Neural crest cell (in vitro differentiated cells): Measurements from ENCODE around the gene ALG13. TPM values are rescaled to one million over a fixed set of nuclear protein-coding genes. Genes with fewer than 3 reads are reported as not detected.
A peak's percentile ranks its signal among the peaks of the same experiment; 100 is the strongest.
"Not testable (repeated sequence)": the region's sequence is repeated elsewhere in the genome, so short reads cannot be mapped to it uniquely, and the experiment has no call there.

ENCODE experiments used
- DNase-seq: peaks from one replicate; pipeline ENCODE4 v3.0.0; 2021; ENCODE audit warnings: low read depth, mixed read lengths, low spot score
- H3K27ac Mint-ChIP-seq: one replicate; pipeline ENCODE4 v1.8.0; 2021; ENCODE audit warnings: mild to moderate bottlenecking, mixed read lengths; ENCODE audit not compliant: unreplicated experiment
- H3K27me3 Mint-ChIP-seq: 2 replicates; pipeline ENCODE4 v1.8.0; 2021; ENCODE audit warnings: low read depth, mild to moderate bottlenecking, mixed read lengths
- H3K36me3 Mint-ChIP-seq: 2 replicates; pipeline ENCODE4 v1.8.0; 2021; ENCODE audit warnings: low read depth, mild to moderate bottlenecking, mixed read lengths
- H3K4me1 Mint-ChIP-seq: 2 replicates; pipeline ENCODE4 v1.8.0; 2021; ENCODE audit warnings: mixed read lengths
- H3K4me3 Mint-ChIP-seq: one replicate; pipeline ENCODE4 v1.8.0; 2021; ENCODE audit warnings: mild to moderate bottlenecking, mixed read lengths
- H3K9me3 Mint-ChIP-seq: 2 replicates; pipeline ENCODE4 v1.8.0; 2021; ENCODE audit warnings: mixed read lengths
- long read RNA-seq: library from polyadenylated mRNA; unstranded; transcript quantifications from one replicate; pipeline ENCODE4 v2.0.0, GENCODE V29; 2020
- total RNA-seq: library from RNA; stranded (reverse); gene quantifications from 2 replicates; pipeline ENCODE4 v1.2.1, GENCODE V29; 2021
- TF ChIP-seq, protein P1 (sequence below): fragments of 200-600 bp; sonication (generic); conservative IDR thresholded peaks from 2 replicates; pipeline ENCODE4 v1.5.0; 2021; ENCODE audit warnings: antibody characterized with exemption, mild to moderate bottlenecking

Gene ALG13
- total RNA-seq = 56.7 and 63.4 TPM in 2 replicates
- long read RNA-seq, transcript ALG13-202 (4 exons, 2,770 nt) = major isoform, 19 of 49 reads
- long read RNA-seq, transcript ALG13-207 (4 exons, 916 nt) = minor isoform, 14 of 49 reads
- long read RNA-seq, partial matches to known transcripts = 3 of 49 reads
- long read RNA-seq, other reads (novel, unspliced or antisense) = 5 of 49 reads

DNA sequence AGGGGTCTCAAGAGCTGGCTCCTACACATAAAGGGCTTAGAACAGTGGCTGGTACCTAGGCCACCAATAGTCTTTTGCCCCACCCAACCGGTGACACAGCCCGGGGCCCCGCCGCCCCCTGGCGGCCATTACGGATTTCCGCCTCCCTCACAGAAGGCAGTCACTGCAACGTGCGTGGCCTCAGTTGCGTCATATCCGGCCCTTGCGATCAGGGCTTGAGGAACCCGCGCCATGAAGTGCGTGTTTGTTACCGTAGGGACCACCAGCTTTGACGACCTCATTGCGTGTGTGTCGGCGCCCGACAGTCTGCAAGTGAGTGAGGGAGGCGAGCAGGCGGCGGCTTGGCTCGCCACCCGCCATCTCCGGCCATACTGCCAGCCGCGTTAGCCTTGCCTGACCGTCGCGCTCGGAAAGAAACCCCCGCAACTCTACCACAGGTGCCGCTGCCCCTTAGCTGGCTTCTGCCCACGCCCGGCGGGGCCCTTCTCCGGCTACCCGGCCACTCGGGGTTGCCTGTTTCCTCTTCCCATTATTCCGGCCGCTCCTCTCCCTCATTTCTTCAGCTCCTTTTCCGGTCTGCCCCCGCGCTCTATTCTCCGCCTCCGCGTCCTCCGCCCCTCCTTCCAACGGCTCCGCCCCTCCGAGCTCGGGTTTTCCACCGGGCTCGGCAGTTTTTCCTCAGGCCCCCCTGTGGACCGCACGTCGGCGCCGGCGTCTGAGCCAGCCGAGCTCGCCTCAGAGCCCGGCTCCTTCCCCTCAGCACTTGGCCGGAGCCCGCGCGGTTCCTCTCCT lies at the start of gene ALG13:
TSS of gene ALG13 (plus strand) at position 183 of the 792 bp plus-strand sequence. CDS start at position 232, 49 bp downstream.
- H3K4me1 Mint-ChIP-seq = peaks cover 33% of the 10 kb centered on the region
- TF ChIP-seq, protein P1, sequence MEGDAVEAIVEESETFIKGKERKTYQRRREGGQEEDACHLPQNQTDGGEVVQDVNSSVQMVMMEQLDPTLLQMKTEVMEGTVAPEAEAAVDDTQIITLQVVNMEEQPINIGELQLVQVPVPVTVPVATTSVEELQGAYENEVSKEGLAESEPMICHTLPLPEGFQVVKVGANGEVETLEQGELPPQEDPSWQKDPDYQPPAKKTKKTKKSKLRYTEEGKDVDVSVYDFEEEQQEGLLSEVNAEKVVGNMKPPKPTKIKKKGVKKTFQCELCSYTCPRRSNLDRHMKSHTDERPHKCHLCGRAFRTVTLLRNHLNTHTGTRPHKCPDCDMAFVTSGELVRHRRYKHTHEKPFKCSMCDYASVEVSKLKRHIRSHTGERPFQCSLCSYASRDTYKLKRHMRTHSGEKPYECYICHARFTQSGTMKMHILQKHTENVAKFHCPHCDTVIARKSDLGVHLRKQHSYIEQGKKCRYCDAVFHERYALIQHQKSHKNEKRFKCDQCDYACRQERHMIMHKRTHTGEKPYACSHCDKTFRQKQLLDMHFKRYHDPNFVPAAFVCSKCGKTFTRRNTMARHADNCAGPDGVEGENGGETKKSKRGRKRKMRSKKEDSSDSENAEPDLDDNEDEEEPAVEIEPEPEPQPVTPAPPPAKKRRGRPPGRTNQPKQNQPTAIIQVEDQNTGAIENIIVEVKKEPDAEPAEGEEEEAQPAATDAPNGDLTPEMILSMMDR = peak; percentile 94
- peak within 1 kb of the TSS; percentile 99 for H3K27ac Mint-ChIP-seq
- peak; percentile 87 for DNase-seq
- no peaks in the 10 kb centered on the region for H3K27me3 Mint-ChIP-seq
- peaks cover 21% of the 10 kb centered on the region for H3K36me3 Mint-ChIP-seq
- peaks cover 3% of the 10 kb centered on the region for H3K9me3 Mint-ChIP-seq
- H3K4me3 Mint-ChIP-seq = peak within 1 kb of the TSS; percentile 97

- Mint-ChIP-seq H3K36me3 (no peaks in the 10 kb centered on the region), H3K27me3 (no peaks in the 10 kb centered on the region), H3K4me3 (no peak overlapping the region), H3K4me1 (no peaks in the 10 kb centered on the region), H3K27ac (no peak overlapping the region), H3K9me3 (no peaks in the 10 kb centered on the region)
- TF ChIP-seq, protein P1 = no peak
- no peak for DNase-seq
These were observed 45.9 kb upstream of the ALG13 start for GRCh38 chrX:111634823-111635729.

DNA sequence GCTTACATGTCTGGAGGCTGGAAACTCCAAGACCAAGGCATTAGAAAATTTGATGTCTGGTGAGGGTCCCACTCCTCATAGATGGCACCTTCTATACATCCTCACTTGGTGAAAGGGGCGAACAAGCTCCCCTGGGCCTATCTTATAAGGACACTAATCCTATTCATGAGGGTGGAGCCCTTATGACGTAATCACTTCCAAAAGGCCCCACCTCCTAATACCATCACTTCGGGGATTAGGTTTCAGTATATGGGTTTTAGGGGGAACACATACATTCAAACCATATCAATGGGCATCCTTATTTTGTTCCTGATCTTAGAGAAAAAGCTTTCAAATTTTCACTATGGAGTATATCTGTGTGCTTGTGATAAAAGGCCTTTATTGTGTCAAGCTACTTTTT lies 39.0 kb upstream of the ALG13 start:
- Mint-ChIP-seq H3K36me3 (peaks cover 2% of the 10 kb centered on the region), H3K27ac (no peak overlapping the region), H3K27me3 (no peaks in the 10 kb centered on the region), H3K9me3 (no peaks in the 10 kb centered on the region), H3K4me3 (no peak overlapping the region), H3K4me1 (no peaks in the 10 kb centered on the region)
- TF ChIP-seq, protein P1 = no peak
- DNase-seq = no peak

DNA sequence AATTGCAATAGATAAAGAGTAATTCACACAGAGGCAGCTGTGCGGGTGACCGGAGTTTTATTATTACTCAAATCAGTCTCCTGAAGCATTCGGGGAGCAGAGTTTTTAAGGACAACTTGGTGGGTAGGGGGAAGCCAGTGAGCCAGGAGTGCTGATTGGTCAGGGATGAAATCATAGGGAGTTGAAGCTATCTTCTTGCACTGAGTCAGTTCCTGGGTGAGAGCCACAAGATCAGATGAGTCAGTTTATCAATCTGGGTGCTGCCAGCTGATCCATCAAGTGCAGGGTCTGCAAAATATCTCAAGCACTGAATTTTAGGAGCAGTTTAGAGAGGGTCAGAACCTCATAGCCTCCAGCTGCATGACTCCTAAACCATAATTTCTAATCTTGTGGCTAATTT lies 35.8 kb upstream of the ALG13 start:
- H3K4me3 Mint-ChIP-seq, H3K4me1 Mint-ChIP-seq, H3K9me3 Mint-ChIP-seq, H3K36me3 Mint-ChIP-seq, H3K27me3 Mint-ChIP-seq, DNase-seq, H3K27ac Mint-ChIP-seq: not testable (repeated sequence)

DNA sequence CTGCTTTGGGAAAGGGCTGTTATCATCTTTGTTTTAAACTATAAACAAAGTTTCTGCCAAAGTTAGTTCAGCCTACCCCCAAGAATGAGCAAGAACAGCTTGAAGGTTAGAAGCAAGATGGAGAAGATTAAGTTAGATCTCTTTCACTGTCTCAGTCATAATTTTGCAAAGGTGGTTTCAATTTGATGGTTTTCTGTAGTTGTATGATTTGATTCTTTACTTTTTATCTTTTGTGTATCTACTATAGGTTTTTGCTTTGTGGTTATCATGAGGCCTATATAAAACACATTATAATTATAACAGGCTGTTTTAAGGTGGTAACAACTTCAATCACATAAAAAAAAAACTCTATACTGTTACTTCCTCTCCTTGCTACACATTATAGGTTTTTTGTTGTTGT lies 35.4 kb upstream of the ALG13 start:
- Mint-ChIP-seq H3K36me3 (peaks cover 2% of the 10 kb centered on the region), H3K9me3 (no peaks in the 10 kb centered on the region), H3K4me1 (no peaks in the 10 kb centered on the region), H3K4me3 (no peak overlapping the region), H3K27me3 (no peaks in the 10 kb centered on the region), H3K27ac (no peak overlapping the region)
- DNase-seq = no peak
- TF ChIP-seq, protein P1 = no peak
